ENCODE measurements around the gene SCO2. TPM values are rescaled to one million over a fixed set of nuclear protein-coding genes. Genes with fewer than 3 reads are reported as not detected.

Gene SCO2
- total and polyA plus RNA-seq, 4 donors, result 0.37 to 9.3 (median 6.1) TPM

DNA sequence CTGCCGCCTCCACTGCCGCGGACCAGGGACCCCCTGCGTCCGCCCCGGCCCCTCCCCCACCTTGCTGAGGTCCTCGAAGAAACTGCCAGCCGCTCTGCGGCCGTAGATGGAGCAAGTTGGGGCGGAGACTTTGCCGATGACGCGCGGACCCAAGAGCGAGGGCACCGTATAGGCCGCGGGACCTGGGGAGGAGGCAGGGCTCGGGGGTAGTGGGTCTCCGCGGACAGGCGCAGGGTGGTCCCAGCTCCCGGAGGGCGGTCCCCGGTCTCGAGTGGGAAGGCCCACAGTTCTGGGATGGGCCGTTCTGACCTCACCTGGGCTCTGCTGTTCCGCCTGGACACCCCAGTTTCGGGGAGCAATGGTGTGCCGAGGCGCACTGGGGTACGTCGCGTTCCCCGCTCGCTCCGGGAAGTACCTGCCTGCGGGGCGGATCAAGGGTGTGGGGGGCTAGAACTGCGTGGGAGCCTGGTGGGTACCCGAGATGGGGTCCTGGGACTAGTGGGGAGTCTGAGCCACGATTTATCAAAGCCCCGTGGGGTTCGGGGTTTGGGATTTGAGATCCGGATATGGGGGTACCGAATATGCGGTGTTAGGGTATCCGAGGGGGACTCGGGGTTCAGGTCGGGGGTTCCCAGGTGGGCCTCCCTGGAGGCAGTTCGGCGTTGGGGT, 5.6 kb upstream of the SCO2 start:
- DNase-seq (peak; percentile 75 to 81 (median 76)), ATAC-seq (ENCODE audit: insufficient read depth, low FRiP score) (peak; percentile 48)
- Histone ChIP-seq H3K9me3 (ENCODE audit: control insufficient read depth in 4 of 4, insufficient read depth in 3 of 4, low read length in 3 of 4) (no peaks in the 10 kb centered on the region), H3K36me3 (ENCODE audit: control insufficient read depth in 4 of 4, insufficient read depth in 4 of 4, low read length in 4 of 4) (peaks cover 0 to 1% (median 0%) of the 10 kb centered on the region in 4 donors), H3K27ac (ENCODE audit: low read depth in 1 of 2, low read length in 1 of 2) (peak overlapping the region; percentile 95 to 99), H3K9ac (ENCODE audit: insufficient read depth in 1 of 2, low read length in 2 of 2) (no peak overlapping the region), H3K27me3 (ENCODE audit: control insufficient read depth in 3 of 3, insufficient read depth in 3 of 3, low read length in 2 of 3) (peaks cover 0 to 38% (median 23%) of the 10 kb centered on the region in 3 donors), H3K4me3 (peak overlapping the region; percentile 64), H3K4me1 (ENCODE audit: control insufficient read depth in 5 of 5, insufficient read depth in 5 of 5, low read length in 5 of 5) (peaks cover 0 to 32% (median 20%) of the 10 kb centered on the region in 5 donors)
- 1 to 2% methylated on average over 49 to 53 of the region's 53 CpGs for WGBS, 2 donors
- TF ChIP-seq, protein P1, sequence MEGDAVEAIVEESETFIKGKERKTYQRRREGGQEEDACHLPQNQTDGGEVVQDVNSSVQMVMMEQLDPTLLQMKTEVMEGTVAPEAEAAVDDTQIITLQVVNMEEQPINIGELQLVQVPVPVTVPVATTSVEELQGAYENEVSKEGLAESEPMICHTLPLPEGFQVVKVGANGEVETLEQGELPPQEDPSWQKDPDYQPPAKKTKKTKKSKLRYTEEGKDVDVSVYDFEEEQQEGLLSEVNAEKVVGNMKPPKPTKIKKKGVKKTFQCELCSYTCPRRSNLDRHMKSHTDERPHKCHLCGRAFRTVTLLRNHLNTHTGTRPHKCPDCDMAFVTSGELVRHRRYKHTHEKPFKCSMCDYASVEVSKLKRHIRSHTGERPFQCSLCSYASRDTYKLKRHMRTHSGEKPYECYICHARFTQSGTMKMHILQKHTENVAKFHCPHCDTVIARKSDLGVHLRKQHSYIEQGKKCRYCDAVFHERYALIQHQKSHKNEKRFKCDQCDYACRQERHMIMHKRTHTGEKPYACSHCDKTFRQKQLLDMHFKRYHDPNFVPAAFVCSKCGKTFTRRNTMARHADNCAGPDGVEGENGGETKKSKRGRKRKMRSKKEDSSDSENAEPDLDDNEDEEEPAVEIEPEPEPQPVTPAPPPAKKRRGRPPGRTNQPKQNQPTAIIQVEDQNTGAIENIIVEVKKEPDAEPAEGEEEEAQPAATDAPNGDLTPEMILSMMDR (IDR thresholded peaks at IDR 0.05; ENCODE audit: control extremely low read depth, extremely low read depth), result no peak

DNA sequence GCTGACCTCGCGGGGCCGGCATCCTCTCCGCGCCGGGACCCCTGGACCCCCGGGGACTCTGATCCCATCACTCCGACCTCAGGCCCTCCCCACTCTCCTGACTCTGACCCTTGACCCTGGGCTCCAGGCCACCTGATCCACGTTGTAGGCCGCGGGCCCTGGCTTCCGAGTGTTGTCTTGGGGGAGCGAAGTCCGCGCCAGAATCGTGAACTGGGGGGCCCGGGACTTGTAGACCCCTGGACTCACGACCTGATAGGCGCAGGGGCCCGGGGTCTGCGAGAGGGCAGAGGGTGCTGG, 5.1 kb upstream of the SCO2 start:
- whole genome bisulfite sequencing, 2 donors, result 1 to 2% methylated on average over 21 of the region's 21 CpGs
- no peak overlapping the region for H3K9ac ChIP-seq (ENCODE audit: insufficient read depth in 1 of 2, low read length in 2 of 2)

DNA sequence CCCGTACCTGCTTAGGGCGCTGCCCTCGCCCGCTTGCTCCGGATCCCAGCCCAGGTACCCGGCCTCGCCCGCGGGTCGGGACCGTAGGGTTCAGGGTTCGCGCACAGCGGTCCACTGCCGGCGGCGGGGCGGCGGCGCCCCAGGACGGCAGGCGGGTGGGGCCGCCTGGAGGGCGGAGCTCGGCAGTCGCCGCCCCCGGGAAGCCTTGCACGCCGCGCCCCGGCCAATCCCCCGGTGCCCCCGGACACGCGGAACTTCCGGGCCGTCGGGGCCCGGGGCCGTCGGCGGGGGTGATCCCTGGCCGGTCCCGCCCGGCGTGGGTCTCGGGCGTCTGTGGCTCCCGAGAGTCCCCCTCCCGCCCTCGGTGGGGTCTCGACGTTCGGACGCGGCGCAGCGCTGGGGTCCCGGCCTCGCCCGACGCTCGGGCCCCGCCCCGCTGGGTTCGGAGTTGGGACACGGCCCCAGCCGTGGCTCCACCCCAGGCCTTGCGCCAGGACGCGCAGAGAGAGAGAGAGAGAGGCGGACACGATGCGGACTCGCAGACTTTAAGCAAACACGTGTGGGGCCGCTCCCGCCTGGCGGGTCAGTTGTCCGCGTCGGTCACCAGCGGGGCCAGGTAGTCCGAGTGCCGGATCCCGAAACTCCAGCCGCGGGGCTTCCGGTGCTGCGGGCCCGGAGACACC, 4.6 kb upstream of the SCO2 start, which contains the start of gene TYMP:
TYMP (minus strand) TSS at position 116 of the 683 bp plus-strand sequence. CDS start 303 bp downstream, outside the sequence.
- Histone ChIP-seq H3K27ac (ENCODE audit: low read depth in 1 of 2, low read length in 1 of 2) (peak within 1 kb of the TSS; percentile 95 to 99), H3K9me3 (ENCODE audit: control insufficient read depth in 4 of 4, insufficient read depth in 3 of 4, low read length in 3 of 4) (no peaks in the 10 kb centered on the region), H3K4me3 (peak within 1 kb of the TSS; percentile 64), H3K4me1 (ENCODE audit: control insufficient read depth in 5 of 5, insufficient read depth in 5 of 5, low read length in 5 of 5) (peaks cover 0 to 33% (median 20%) of the 10 kb centered on the region in 5 donors), H3K36me3 (ENCODE audit: control insufficient read depth in 4 of 4, insufficient read depth in 4 of 4, low read length in 4 of 4) (peaks cover 0 to 1% (median 0%) of the 10 kb centered on the region in 4 donors), H3K9ac (ENCODE audit: insufficient read depth in 1 of 2, low read length in 2 of 2) (no peak within 1 kb of the TSS), H3K27me3 (ENCODE audit: control insufficient read depth in 3 of 3, insufficient read depth in 3 of 3, low read length in 2 of 3) (peaks cover 0 to 38% (median 23%) of the 10 kb centered on the region in 3 donors)
- WGBS, 2 donors, result 0 to 1% methylated on average over 70 to 92 of the region's 92 CpGs
- ATAC-seq (ENCODE audit: insufficient read depth, low FRiP score) (peak; percentile 34), DNase-seq (peak; percentile 67 to 70 (median 68))
- TF ChIP-seq, protein P1 (IDR thresholded peaks at IDR 0.05; ENCODE audit: control extremely low read depth, extremely low read depth), result no peak

More for the DNA sequence above, 5.1 kb upstream of the SCO2 start:
- H3K4me3 ChIP-seq, result peak overlapping the region; percentile 64
- TF ChIP-seq, protein P1 (IDR thresholded peaks at IDR 0.05; ENCODE audit: control extremely low read depth, extremely low read depth), result no peak
- DNase-seq, result peak in 1 of 3 donors; percentile 45
- H3K27me3 ChIP-seq (ENCODE audit: control insufficient read depth in 3 of 3, insufficient read depth in 3 of 3, low read length in 2 of 3), result peaks cover 0 to 38% (median 23%) of the 10 kb centered on the region in 3 donors
- peak overlapping the region; percentile 95 to 99 for H3K27ac ChIP-seq (ENCODE audit: low read depth in 1 of 2, low read length in 1 of 2)
- peaks cover 0 to 32% (median 20%) of the 10 kb centered on the region in 5 donors for H3K4me1 ChIP-seq (ENCODE audit: control insufficient read depth in 5 of 5, insufficient read depth in 5 of 5, low read length in 5 of 5)
- H3K9me3 ChIP-seq (ENCODE audit: control insufficient read depth in 4 of 4, insufficient read depth in 3 of 4, low read length in 3 of 4), result no peaks in the 10 kb centered on the region
- no peak for ATAC-seq (ENCODE audit: insufficient read depth, low FRiP score)
- H3K36me3 ChIP-seq (ENCODE audit: control insufficient read depth in 4 of 4, insufficient read depth in 4 of 4, low read length in 4 of 4), result peaks cover 0 to 1% (median 0%) of the 10 kb centered on the region in 4 donors
